SU-DHL-6 (cell line): ENCODE measurements around the gene YTHDF1.

ENCODE experiments used
- H2AFZ ChIP-seq: fragments of 200-600 bp; sonication (generic); 2 replicates; pipeline ENCODE4 v1.6.1; 2014; ENCODE audit warnings: low read depth, mild to moderate bottlenecking, moderate library complexity, mixed read lengths, antibody characterized with exemption, low read length; ENCODE audit not compliant: severe bottlenecking
- H3F3A ChIP-seq: fragments of 200-600 bp; shearing (Covaris generic); 2 replicates; pipeline ENCODE4 v1.6.0; 2016; ENCODE audit warnings: antibody characterized with exemption, mild to moderate bottlenecking; ENCODE audit not compliant: insufficient read depth
- H3K27ac ChIP-seq: fragments of 200-600 bp; sonication (generic); 2 replicates; pipeline ENCODE4 v1.5.1; 2016; ENCODE audit warnings: low read depth, mild to moderate bottlenecking, low read length, moderate library complexity, mixed read lengths
- H3K27me3 ChIP-seq: fragments of 200-600 bp; sonication (generic), shearing (Covaris generic); 2 replicates; pipeline ENCODE4 v1.6.0; 2014; ENCODE audit warnings: mild to moderate bottlenecking, low read length
- H3K36me3 ChIP-seq: fragments of 200-600 bp; sonication (generic); 2 replicates; pipeline ENCODE4 v1.6.1; 2014; ENCODE audit warnings: mild to moderate bottlenecking, low read length, mixed read lengths
- H3K4me2 ChIP-seq: fragments of 300-600, 200-600 bp; shearing (Covaris generic), sonication (generic); 2 replicates; pipeline ENCODE4 v1.6.0; 2014; ENCODE audit warnings: low read length, low read depth, mild to moderate bottlenecking; ENCODE audit not compliant: poor library complexity, severe bottlenecking
- H3K4me3 ChIP-seq: fragments of 200-600 bp; sonication (generic); 2 replicates; pipeline ENCODE4 v1.5.1; 2014; ENCODE audit warnings: antibody characterized with exemption, low read length, mild to moderate bottlenecking, mixed read lengths; ENCODE audit not compliant: insufficient read depth, poor library complexity, severe bottlenecking
- H3K79me2 ChIP-seq: fragments of 200-600 bp; sonication (generic); 2 replicates; pipeline ENCODE4 v1.6.1; 2014; ENCODE audit warnings: mild to moderate bottlenecking, low read length, moderate library complexity; ENCODE audit not compliant: insufficient read depth
- H3K9ac ChIP-seq: fragments of 200-600 bp; sonication (generic); 2 replicates; pipeline ENCODE4 v1.7.0; 2014; ENCODE audit warnings: mild to moderate bottlenecking, low read length
- H3K9me2 ChIP-seq: fragments of 200-600 bp; sonication (generic); replicated peaks from 2 replicates; pipeline ENCODE4 v1.6.1; 2014; ENCODE audit warnings: low read length; ENCODE audit not compliant: insufficient read depth
- H3K9me3 ChIP-seq: fragments of 200-600 bp; sonication (generic); 2 replicates; pipeline ENCODE4 v1.6.1; 2014; ENCODE audit warnings: low read length, mixed read lengths; ENCODE audit not compliant: insufficient read depth
- H4K20me1 ChIP-seq: fragments of 200-600 bp; sonication (generic); 2 replicates; pipeline ENCODE4 v1.6.1; 2014; ENCODE audit warnings: low read depth, mild to moderate bottlenecking, antibody characterized with exemption, low read length, moderate library complexity, mixed read lengths
- CTCF ChIP-seq: fragments of 200-600 bp; sonication (generic); IDR thresholded peaks from one replicate; pipeline ENCODE4 v1.5.1; 2017; ENCODE audit warnings: antibody characterized with exemption, mild to moderate bottlenecking, low read length, moderate library complexity; ENCODE audit not compliant: insufficient read depth, poor library complexity, severe bottlenecking
- EZH2phosphoT487 ChIP-seq: fragments of 200-600 bp; sonication (generic), shearing (Covaris generic); conservative IDR thresholded peaks from 2 replicates; pipeline ENCODE4 v1.6.1; 2018; ENCODE audit warnings: mild to moderate bottlenecking, antibody characterized with exemption, low read length, moderate library complexity, mixed read lengths

YTHDF1 gene

DNA sequence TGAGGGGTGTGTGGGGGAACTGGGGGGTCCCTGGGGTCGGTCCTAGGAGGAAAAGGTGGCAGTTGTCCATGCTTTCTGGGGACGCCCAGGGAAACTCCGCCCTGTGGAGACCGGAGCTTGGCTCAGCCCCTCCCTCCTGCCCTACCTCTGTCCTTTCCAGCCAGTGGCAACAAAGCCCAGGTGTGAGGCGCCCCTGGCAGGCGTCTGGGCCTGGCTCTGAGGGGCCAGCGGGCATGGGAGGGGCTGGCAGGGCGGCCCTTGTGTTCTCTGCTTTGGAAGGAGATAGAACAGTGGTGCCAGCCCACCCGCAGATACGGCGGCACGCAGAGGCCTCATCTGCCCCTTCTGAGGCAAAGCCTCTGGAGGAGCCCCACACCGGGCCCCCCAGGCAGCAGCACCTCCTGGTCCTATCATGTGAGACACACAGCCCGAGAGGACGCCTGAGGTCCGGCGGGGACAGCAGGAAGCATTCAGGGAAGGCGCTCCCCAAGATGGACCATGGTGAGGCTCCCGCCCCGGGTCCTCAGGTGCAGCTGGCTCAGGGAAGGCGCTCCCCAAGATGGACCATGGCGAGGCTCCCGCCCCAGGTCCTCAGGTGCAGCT is 47.9 kb downstream of the YTHDF1 start:
- Histone ChIP-seq H2AFZ (no peak overlapping the region), H3K4me3 (no peak overlapping the region), H3K36me3 (no peaks in the 10 kb centered on the region), H4K20me1 (no peaks in the 10 kb centered on the region), H3K27ac (no peak overlapping the region), H3K9me2 (no peaks in the 10 kb centered on the region), H3K4me2 (no peak overlapping the region), H3F3A (no peaks in the 10 kb centered on the region), H3K9ac (no peak overlapping the region), H3K9me3 (no peaks in the 10 kb centered on the region), H3K27me3 (no peaks in the 10 kb centered on the region), H3K79me2 (no peaks in the 10 kb centered on the region)
- no peak for TF ChIP-seq CTCF
- no peak for TF ChIP-seq EZH2phosphoT487

DNA sequence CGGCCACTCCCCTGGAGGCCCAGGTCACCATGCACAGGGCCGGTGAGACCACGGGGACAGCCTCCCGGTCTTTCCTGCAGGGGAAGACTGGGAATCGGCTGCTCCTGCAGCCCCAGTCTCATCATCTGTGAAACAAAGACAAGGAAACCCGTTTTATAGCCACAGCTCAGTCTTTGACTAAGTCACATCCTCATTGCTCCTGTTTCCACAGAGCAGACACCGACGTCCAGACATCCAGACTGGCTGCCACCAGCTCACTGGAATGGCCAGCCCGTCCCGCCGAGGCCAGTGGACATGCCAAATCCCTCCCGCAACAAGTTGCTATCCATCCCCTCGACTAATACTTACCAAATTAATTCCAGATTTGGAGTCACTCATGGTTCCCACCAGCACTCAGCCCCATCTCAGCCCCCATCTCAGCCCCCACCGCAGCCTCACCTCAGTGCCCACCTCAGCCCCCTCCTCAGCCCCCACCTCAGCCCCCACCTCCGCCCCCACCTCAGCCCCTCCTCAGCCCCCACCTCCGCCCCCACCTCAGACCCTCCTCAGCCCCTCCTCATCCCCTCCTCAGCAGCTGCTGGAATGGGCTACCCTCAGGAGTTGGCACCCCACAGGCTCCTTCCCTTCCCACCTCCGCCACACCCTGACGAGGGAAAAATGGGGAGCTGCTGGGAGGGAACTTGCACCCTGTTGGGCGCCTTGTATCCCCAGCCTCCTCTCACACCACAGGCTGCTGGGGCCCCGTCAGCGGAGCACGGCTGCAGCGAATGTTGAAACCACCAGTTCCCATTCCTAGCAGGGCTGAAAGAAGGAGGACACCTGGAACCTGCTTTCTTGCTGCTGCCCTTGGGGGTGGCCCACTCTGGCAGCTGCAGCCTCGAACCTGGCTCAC is 48.7 kb downstream of the YTHDF1 start:
- Histone ChIP-seq H3K4me3 (no peak overlapping the region), H3K79me2 (no peaks in the 10 kb centered on the region), H3K27me3 (no peaks in the 10 kb centered on the region)

GRCh38 chr20:63166193-63167020 is 49.5 kb downstream of the YTHDF1 start:
- TF ChIP-seq CTCF = no peak
- no peak for TF ChIP-seq EZH2phosphoT487
- no peaks in the 10 kb centered on the region for H3K9me3 ChIP-seq
- no peak overlapping the region for H3K4me3 ChIP-seq
- H3K4me2 ChIP-seq = no peak overlapping the region
- H3K27me3 ChIP-seq = no peaks in the 10 kb centered on the region
- no peak overlapping the region for H3K27ac ChIP-seq
- H3K9ac ChIP-seq = no peak overlapping the region
- H3K36me3 ChIP-seq = no peaks in the 10 kb centered on the region
- no peaks in the 10 kb centered on the region for H3K9me2 ChIP-seq
- H4K20me1 ChIP-seq = no peaks in the 10 kb centered on the region
- no peaks in the 10 kb centered on the region for H3K79me2 ChIP-seq
- H2AFZ ChIP-seq = no peak overlapping the region
- H3F3A ChIP-seq = no peaks in the 10 kb centered on the region

More for the DNA sequence above, 48.7 kb downstream of the YTHDF1 start:
- H3K9me2 ChIP-seq = no peaks in the 10 kb centered on the region
- H3K27ac ChIP-seq = no peak overlapping the region
- H3K9ac ChIP-seq = no peak overlapping the region
- no peak overlapping the region for H2AFZ ChIP-seq
- H3K36me3 ChIP-seq = no peaks in the 10 kb centered on the region
- TF ChIP-seq CTCF (no peak), EZH2phosphoT487 (no peak)
- no peaks in the 10 kb centered on the region for H4K20me1 ChIP-seq
- H3F3A ChIP-seq = no peaks in the 10 kb centered on the region
- H3K9me3 ChIP-seq = no peaks in the 10 kb centered on the region
- no peak overlapping the region for H3K4me2 ChIP-seq
